Right atrium auricular region (tissue), 2 donors: Measurements from ENCODE around the gene KAT2A. TPM values are rescaled to one million over a fixed set of nuclear protein-coding genes. Genes with fewer than 3 reads are reported as not detected.
A peak's percentile ranks its signal among the peaks of the same experiment; 100 is the strongest.

Experiments used
- DNase-seq: peaks from one replicate; pipeline ENCODE4 v3.0.0-alpha.2; 2019; ENCODE audit warnings: low spot score
- H3K27ac ChIP-seq, 2 donors: fragments of 200-600 bp; sonication (generic); 1 replicate in 1 of 2; 2 replicates in 1 of 2; pipeline ENCODE4 v1.5.1; 2016 to 2019
- H3K27me3 ChIP-seq, 2 donors: fragments of 200-600 bp; sonication (generic); one replicate each; pipeline versions ENCODE4 v1.5.1 to v1.6.0; 2017 to 2019
- H3K36me3 ChIP-seq: fragments of 200-600 bp; sonication (generic); one replicate; pipeline ENCODE4 v1.5.1; 2016
- H3K4me1 ChIP-seq, 2 donors: fragments of 200-600 bp; sonication (generic); one replicate each; pipeline versions ENCODE4 v1.5.1 to v1.6.0; 2017 to 2019
- H3K4me3 ChIP-seq, 2 donors: fragments of 200-600 bp; sonication (generic); 1 replicate in 1 of 2; 2 replicates in 1 of 2; pipeline ENCODE4 v1.5.1; 2017 to 2019; ENCODE audit warnings: mild to moderate bottlenecking in 1 of 2, moderate library complexity in 1 of 2
- H3K9me3 ChIP-seq, 2 donors: fragments of 200-600 bp; sonication (generic); one replicate each; pipeline ENCODE4 v1.5.1; 2019
- total RNA-seq, 2 donors: library from RNA; depleted of rRNA; stranded (reverse); fragments of >200 nt; gene quantifications; one replicate each; pipeline ENCODE4 v1.1.0, GENCODE V29; 2016
- TF ChIP-seq, protein P1 (sequence below), 2 donors: fragments of 200-600 bp; sonication (generic); IDR thresholded peaks; one replicate each; pipeline ENCODE4 v1.5.1; 2019; ENCODE audit warnings: antibody characterized with exemption in 2 of 2

Gene KAT2A
- total RNA-seq, 2 donors from 2014 or later: 11.3 to 11.4 TPM

DNA sequence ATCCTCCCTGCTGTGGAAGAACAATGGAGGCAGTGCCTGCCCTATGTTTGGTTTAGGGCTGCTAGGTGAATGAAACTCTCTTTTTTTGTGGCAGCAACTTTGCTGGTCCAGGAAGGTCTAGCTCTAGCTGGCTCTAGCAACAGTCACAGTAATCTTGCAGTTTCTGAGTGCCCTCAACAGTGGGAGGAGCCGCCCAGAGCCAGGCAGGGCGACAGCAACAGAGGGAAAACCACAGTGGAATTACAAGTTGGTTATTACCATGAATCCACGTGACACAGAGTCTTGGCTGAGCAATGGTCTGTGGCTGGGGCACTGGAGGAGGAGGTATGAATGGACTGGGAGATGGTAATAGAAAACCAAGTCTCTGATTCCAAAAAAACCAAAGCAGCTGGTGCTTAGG lies 11.8 kb upstream of the KAT2A start:
- H3K4me3 ChIP-seq: peak overlapping the region in 1 of 2 donors; percentile 3
- TF ChIP-seq, protein P1, sequence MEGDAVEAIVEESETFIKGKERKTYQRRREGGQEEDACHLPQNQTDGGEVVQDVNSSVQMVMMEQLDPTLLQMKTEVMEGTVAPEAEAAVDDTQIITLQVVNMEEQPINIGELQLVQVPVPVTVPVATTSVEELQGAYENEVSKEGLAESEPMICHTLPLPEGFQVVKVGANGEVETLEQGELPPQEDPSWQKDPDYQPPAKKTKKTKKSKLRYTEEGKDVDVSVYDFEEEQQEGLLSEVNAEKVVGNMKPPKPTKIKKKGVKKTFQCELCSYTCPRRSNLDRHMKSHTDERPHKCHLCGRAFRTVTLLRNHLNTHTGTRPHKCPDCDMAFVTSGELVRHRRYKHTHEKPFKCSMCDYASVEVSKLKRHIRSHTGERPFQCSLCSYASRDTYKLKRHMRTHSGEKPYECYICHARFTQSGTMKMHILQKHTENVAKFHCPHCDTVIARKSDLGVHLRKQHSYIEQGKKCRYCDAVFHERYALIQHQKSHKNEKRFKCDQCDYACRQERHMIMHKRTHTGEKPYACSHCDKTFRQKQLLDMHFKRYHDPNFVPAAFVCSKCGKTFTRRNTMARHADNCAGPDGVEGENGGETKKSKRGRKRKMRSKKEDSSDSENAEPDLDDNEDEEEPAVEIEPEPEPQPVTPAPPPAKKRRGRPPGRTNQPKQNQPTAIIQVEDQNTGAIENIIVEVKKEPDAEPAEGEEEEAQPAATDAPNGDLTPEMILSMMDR (IDR thresholded peaks at IDR 0.05): no peak
- H3K27me3 ChIP-seq: no peaks in the 10 kb centered on the region
- H3K36me3 ChIP-seq: peaks cover 25% of the 10 kb centered on the region
- peak overlapping the region; percentile 70 to 76 for H3K27ac ChIP-seq
- DNase-seq: no peak
- H3K9me3 ChIP-seq: no peaks in the 10 kb centered on the region
- peaks cover 3 to 93% of the 10 kb centered on the region in 2 donors for H3K4me1 ChIP-seq

DNA sequence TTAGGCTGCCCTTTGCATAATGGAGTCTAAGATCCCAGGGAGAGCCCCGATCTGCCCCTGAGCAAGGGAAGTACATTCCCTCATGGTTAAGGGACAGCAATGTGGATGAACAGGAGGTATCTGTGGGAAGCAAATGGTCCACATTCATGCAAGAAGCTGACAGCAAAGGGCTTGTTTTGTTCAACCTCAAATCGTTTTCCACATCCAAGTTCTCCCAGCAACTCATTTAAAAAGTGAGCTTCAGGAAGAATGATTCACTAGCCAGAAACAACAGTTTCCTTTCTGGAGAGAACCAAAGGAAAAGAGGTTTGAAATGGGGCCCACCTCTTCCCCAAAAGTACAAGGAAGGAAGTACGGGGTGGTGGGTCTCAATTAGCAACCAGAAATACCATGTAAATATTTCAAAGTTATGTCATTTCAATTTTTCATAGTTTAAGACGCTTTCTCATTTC lies 10.8 kb upstream of the KAT2A start:
- no peak for DNase-seq
- H3K9me3 ChIP-seq: no peaks in the 10 kb centered on the region
- H3K4me3 ChIP-seq: no peak overlapping the region
- peak overlapping the region; percentile 70 to 76 for H3K27ac ChIP-seq
- no peaks in the 10 kb centered on the region for H3K27me3 ChIP-seq
- H3K4me1 ChIP-seq: peaks cover 3 to 88% of the 10 kb centered on the region in 2 donors
- H3K36me3 ChIP-seq: peaks cover 34% of the 10 kb centered on the region
- TF ChIP-seq, protein P1 (IDR thresholded peaks at IDR 0.05): no peak

DNA sequence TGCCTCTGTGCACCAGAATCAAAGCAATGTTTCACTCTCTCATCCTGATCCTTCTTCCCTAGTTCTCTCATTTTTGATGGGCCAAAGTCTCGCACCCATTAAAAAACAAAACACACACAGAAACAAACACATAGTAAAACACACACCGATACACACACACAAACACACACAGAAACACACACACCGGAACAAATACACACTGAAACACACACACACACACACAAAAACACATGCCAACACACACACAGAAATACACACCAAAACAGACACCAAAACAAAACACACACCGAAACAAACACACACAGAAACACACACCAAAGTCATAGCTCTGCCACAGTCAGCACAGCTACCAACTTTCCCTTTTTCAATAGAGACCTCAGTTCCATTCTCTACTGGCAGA lies 10.1 kb upstream of the KAT2A start:
- Histone ChIP-seq H3K36me3 (peaks cover 42% of the 10 kb centered on the region), H3K27ac (peak overlapping the region; percentile 70 to 76), H3K4me1 (peaks cover 3 to 80% of the 10 kb centered on the region in 2 donors), H3K27me3 (no peaks in the 10 kb centered on the region), H3K9me3 (no peaks in the 10 kb centered on the region), H3K4me3 (no peak overlapping the region)
- TF ChIP-seq, protein P1 (IDR thresholded peaks at IDR 0.05): no peak
- DNase-seq: no peak

DNA sequence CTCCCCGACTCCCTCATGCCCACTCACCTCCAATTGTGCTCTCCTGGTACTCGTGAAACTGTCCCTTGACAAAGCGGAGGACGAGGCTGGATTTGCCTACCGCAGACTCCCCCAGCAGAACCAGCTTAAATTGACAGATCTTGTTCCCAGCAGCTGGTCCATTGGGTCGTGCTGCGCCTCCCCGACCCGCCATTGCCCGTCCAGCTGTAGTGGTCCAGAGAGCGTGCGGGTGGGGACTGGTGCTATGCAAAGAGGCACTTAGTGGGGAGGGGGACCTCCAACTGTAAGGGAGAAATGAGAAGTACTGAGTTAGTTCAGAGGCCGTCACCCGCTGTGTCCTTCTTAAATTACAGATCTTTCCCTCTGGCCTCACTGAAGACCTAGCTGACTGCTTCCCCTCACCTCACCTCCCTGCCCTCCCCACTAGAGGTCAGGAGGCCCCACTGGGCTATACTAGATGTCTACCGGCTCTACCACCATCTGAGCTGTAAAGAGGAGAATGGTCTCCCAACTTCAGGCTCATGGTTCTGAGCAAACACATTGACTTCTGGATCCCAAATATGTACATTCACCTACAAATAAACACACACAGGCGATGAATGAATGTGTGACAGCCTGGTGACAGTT lies 9.3 kb upstream of the KAT2A start:
- no peak for DNase-seq
- H3K4me1 ChIP-seq: peaks cover 3 to 72% of the 10 kb centered on the region in 2 donors
- no peaks in the 10 kb centered on the region for H3K27me3 ChIP-seq
- peaks cover 50% of the 10 kb centered on the region for H3K36me3 ChIP-seq
- H3K27ac ChIP-seq: peak overlapping the region; percentile 70 to 76
- TF ChIP-seq, protein P1 (IDR thresholded peaks at IDR 0.05): no peak
- no peak overlapping the region for H3K4me3 ChIP-seq
- H3K9me3 ChIP-seq: no peaks in the 10 kb centered on the region

DNA sequence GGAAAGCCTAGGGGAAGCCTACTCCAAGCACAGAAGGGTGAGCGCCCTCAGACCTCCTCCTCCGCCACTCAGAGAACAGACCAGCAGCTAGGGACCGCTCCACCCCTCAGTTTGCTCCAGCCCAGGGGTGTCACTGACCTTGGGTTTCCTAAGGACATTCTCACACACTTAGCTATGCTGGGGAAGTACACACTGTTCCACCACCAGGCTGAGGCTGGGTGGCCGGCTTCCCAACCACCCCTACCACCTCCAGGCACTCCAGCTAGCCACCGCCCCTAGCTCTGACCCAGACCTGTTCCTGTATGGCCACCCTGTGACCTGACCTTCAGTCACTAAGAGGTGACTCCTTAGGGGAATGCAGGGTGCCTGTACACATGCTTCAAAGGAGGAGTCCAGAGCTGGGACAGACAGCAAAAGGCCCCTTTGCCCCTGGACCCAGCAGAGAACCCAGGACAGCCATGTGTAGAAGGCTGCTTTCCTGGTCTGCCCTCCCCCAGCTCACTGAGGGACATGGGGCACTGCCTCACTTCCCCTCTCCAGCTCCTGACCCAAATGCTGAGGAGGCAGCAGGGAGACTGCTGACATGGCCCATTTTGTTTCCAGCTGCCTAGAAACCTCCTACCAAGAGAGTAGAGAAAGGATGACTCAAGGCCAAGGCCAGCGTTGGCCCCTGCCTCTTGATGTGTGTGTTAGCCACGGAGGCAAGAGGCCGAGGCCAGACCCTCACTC lies 8.1 kb upstream of the KAT2A start:
- Histone ChIP-seq H3K4me3 (no peak overlapping the region), H3K27ac (peak overlapping the region; percentile 70 to 76), H3K4me1 (peaks cover 3 to 61% of the 10 kb centered on the region in 2 donors), H3K36me3 (peaks cover 56% of the 10 kb centered on the region), H3K9me3 (no peaks in the 10 kb centered on the region), H3K27me3 (no peaks in the 10 kb centered on the region)
- TF ChIP-seq, protein P1 (IDR thresholded peaks at IDR 0.05): peak in 1 of 2 donors; percentile 25
- DNase-seq: peak; percentile 68
